OCI-LY7 (cell line): Measurements from ENCODE around the gene KCNE1. TPM values are rescaled to one million over a fixed set of nuclear protein-coding genes. Genes with fewer than 3 reads are reported as not detected.
A peak's percentile ranks its signal among the peaks of the same experiment; 100 is the strongest.

Experiments
- BruUV-seq: library from RNA; stranded (reverse); fragments of 400-500 nt; replicated peaks from 2 replicates; lab custom pipeline; 2021; lab: Mats Ljungman, UMichigan
- CTCF ChIA-PET: fragments of 300-600 bp; sonication (Branson Sonifier 250); formaldehyde crosslinking; loops from one replicate; lab custom pipeline; 2022; ENCODE audit warnings: antibody characterized with exemption; ENCODE audit not compliant: unreplicated experiment; lab: Charles Lee
- POLR2A ChIA-PET: fragments of 300-600 bp; sonication (Branson Sonifier 250); formaldehyde crosslinking; loops from one replicate; lab custom pipeline; 2022; ENCODE audit warnings: antibody characterized with exemption; lab: Charles Lee
- DNase-seq: peaks from one replicate; pipeline ENCODE4 v3.0.0-alpha.2; 2015; ENCODE audit warnings: low spot score
- H2AFZ ChIP-seq: fragments of 200-600 bp; sonication (generic), shearing (Covaris generic); 2 replicates; pipeline ENCODE4 v1.6.1; 2014; ENCODE audit warnings: mild to moderate bottlenecking, antibody characterized with exemption, low read length, moderate library complexity
- H3K27ac ChIP-seq: fragments of 200-600 bp; sonication (generic); 2 replicates; pipeline ENCODE4 v1.5.1; 2014; ENCODE audit warnings: mixed run types, low read depth, mild to moderate bottlenecking, moderate library complexity, low read length, inconsistent platforms; ENCODE audit not compliant: poor library complexity, severe bottlenecking
- H3K36me3 ChIP-seq: fragments of 200-600 bp; sonication (generic); 2 replicates; pipeline ENCODE4 v1.6.1; 2014; ENCODE audit warnings: mild to moderate bottlenecking, antibody characterized with exemption, low read length, moderate library complexity, mixed read lengths; ENCODE audit not compliant: insufficient read depth
- H3K4me1 ChIP-seq: fragments of 200-600 bp; sonication (generic); 2 replicates; pipeline ENCODE4 v1.5.1; 2014; ENCODE audit warnings: mild to moderate bottlenecking, low read length; ENCODE audit not compliant: insufficient read depth, poor library complexity, severe bottlenecking
- H3K4me2 ChIP-seq: fragments of 200-600 bp; sonication (generic); 2 replicates; pipeline ENCODE4 v1.6.1; 2014; ENCODE audit warnings: mild to moderate bottlenecking, low read length
- H3K4me3 ChIP-seq: fragments of 200-600 bp; sonication (generic); 2 replicates; pipeline ENCODE4 v1.5.1; 2014; ENCODE audit warnings: mild to moderate bottlenecking, low read depth, low read length; ENCODE audit not compliant: poor library complexity, severe bottlenecking
- H3K79me2 ChIP-seq: fragments of 200-600 bp; sonication (generic); 2 replicates; pipeline ENCODE4 v1.6.1; 2016; ENCODE audit warnings: low read depth, mild to moderate bottlenecking, low read length, moderate library complexity, mixed read lengths; ENCODE audit not compliant: insufficient read depth
- H3K9me2 ChIP-seq: fragments of 200-600 bp; sonication (generic); 2 replicates; pipeline ENCODE4 v1.6.1; 2016; ENCODE audit warnings: mild to moderate bottlenecking, low read length, mixed read lengths; ENCODE audit not compliant: insufficient read depth
- H3K9me3 ChIP-seq: fragments of 200-600 bp; sonication (generic); 2 replicates; pipeline ENCODE4 v1.6.1; 2014; ENCODE audit warnings: mild to moderate bottlenecking, mixed run types, low read length, mixed read lengths
- H4K20me1 ChIP-seq: fragments of 200-600 bp; sonication (generic); 2 replicates; pipeline ENCODE4 v1.6.1; 2014; ENCODE audit warnings: mild to moderate bottlenecking, antibody characterized with exemption, low read length, moderate library complexity, mixed read lengths; ENCODE audit not compliant: insufficient read depth
- EZH2phosphoT487 ChIP-seq: fragments of 200-600 bp; sonication (generic); IDR thresholded peaks from 2 replicates; pipeline ENCODE4 v1.6.1; 2018; ENCODE audit warnings: low read depth, borderline replicate concordance, mild to moderate bottlenecking, mixed run types, antibody characterized with exemption, low read length, moderate library complexity, mixed read lengths
- intact Hi-C: fragments of 100-400 bp; cut with micrococcal nuclease; formaldehyde crosslinking; loops from one replicate; pipeline ENCODE4 v1.10.0; 2022; ENCODE audit not compliant: unreplicated experiment
- total RNA-seq, 2 experiments: library from RNA; depleted of rRNA in 1 of 2; stranded (reverse); fragments of >200 nt in 1 of 2; shearing (Covaris generic) in 1 of 2; gene quantifications; 2 replicates each; pipeline ENCODE4 v1.2.3, GENCODE V29; 2014 to 2022
- TF ChIP-seq, protein P1 (sequence below): fragments of 200-600 bp; sonication (generic); conservative IDR thresholded peaks from 2 replicates; pipeline ENCODE4 v1.5.1; 2014; ENCODE audit warnings: mild to moderate bottlenecking, antibody characterized with exemption, low read length, moderate library complexity, mixed read lengths

Gene KCNE1
- total RNA-seq, 2 experiments from 2014 or later = 0.15 TPM; not detected in 1

DNA sequence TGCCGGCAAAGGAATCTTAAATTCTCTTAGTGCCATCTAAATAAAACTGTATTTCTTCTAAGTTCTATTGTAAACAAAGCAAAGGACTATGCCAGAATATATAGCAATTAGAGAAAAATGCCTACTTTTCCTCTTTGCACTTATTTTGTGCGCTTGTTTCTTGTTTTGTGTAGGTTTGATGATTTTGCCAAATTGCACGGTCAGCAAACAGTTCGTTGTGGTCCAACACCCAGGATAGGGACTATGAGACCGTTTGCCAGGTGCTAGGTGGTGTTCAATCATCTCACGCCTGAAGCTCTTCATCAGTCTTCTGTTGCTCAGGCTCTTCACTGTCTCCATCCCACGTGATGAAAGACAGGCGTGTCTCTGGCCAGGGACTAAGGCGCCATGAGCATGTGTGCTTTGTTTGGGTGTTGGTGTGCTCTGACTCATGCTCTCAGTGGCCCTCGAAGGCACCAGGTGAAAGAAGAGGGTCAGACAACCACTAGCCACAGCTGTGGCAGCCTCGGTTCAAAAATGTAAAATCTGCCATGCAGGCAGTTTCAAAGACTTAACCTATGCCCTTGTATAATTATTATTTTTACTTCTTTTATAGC is 36.9 kb upstream of the KCNE1 start:
- intact Hi-C loops = no loop called here
- Histone ChIP-seq H3K4me1 (peaks cover 22% of the 10 kb centered on the region), H3K4me2 (no peak overlapping the region), H2AFZ (no peak overlapping the region), H3K36me3 (no peaks in the 10 kb centered on the region), H3K4me3 (no peak overlapping the region), H4K20me1 (no peaks in the 10 kb centered on the region), H3K9me2 (no peaks in the 10 kb centered on the region), H3K79me2 (no peaks in the 10 kb centered on the region), H3K27ac (no peak overlapping the region), H3K9me3 (peaks cover 5% of the 10 kb centered on the region; the same call in 1 of the 2 replicates)
- ChIA-PET CTCF (no interaction called here), POLR2A (interaction anchor here (0.6 kb wide), 1 partner anchor 1462 kb away, joined by 4 read pairs; no protein-coding TSS in a partner anchor)
- no peak for DNase-seq
- TF ChIP-seq, protein P1, sequence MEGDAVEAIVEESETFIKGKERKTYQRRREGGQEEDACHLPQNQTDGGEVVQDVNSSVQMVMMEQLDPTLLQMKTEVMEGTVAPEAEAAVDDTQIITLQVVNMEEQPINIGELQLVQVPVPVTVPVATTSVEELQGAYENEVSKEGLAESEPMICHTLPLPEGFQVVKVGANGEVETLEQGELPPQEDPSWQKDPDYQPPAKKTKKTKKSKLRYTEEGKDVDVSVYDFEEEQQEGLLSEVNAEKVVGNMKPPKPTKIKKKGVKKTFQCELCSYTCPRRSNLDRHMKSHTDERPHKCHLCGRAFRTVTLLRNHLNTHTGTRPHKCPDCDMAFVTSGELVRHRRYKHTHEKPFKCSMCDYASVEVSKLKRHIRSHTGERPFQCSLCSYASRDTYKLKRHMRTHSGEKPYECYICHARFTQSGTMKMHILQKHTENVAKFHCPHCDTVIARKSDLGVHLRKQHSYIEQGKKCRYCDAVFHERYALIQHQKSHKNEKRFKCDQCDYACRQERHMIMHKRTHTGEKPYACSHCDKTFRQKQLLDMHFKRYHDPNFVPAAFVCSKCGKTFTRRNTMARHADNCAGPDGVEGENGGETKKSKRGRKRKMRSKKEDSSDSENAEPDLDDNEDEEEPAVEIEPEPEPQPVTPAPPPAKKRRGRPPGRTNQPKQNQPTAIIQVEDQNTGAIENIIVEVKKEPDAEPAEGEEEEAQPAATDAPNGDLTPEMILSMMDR = no peak
- TF ChIP-seq EZH2phosphoT487 = no peak
- BruUV-seq = no TSS peak

DNA sequence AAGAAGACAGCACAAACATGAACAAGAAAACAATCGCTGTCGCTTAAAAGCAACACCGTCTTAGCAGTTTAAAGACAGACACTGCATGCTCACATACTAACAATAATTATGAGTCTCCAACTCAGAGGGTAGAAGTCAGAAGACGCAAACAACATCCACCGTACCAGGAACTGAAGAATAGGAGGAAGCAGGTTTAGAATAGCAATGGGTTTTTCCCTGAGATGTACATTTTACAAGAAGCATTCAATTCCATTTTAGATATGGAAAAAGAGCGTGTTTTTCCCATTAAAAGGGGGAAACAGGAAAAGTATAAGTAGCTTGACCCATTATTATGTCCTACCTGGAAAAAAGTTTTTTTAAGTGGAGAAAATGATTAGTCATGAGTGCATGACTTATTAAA is 34.5 kb upstream of the KCNE1 start:
- Histone ChIP-seq H3K9me3 (peaks cover 9% of the 10 kb centered on the region; the same call in 1 of the 2 replicates), H3K27ac (no peak overlapping the region), H3K36me3 (no peaks in the 10 kb centered on the region), H4K20me1 (no peaks in the 10 kb centered on the region), H3K4me2 (0 out of 2 replicates have a peak overlapping the region, but pooled peaks have one; percentile 67), H3K4me3 (no peak overlapping the region), H2AFZ (peak overlapping the region; percentile 78), H3K79me2 (no peaks in the 10 kb centered on the region), H3K9me2 (no peaks in the 10 kb centered on the region), H3K4me1 (peaks cover 22% of the 10 kb centered on the region)
- DNase-seq = no peak
- no peak for TF ChIP-seq EZH2phosphoT487
- TF ChIP-seq, protein P1 = no peak
- ChIA-PET POLR2A (interaction anchor here (0.6 to 0.9 kb wide), 3 partner anchors 16 to 108 kb away, joined by 3 to 4 read pairs (median 3); no protein-coding TSS in a partner anchor), CTCF (no interaction called here)
- no TSS peak for BruUV-seq
- intact Hi-C loops = no loop called here
